SK-N-SH treated with all-trans-retinoic acid at 6 μM for 48 hours (cell line): ENCODE results near the gene IQSEC3.

Experiments
- ARNTL ChIP-seq: fragments of 450-650 bp; formaldehyde crosslinking; IDR thresholded peaks from 2 replicates; pipeline ENCODE4 v1.5.0; 2020; ENCODE audit warnings: low read depth, mild to moderate bottlenecking, moderate library complexity, borderline replicate concordance
- BACH2 ChIP-seq: fragments of 250-450 bp; sonication (Bioruptor Pico); IDR thresholded peaks from 2 replicates; pipeline ENCODE4 v1.9.0; 2021; ENCODE audit warnings: mild to moderate bottlenecking, borderline replicate concordance
- CSDC2 ChIP-seq: fragments of 250-450 bp; sonication (Bioruptor Pico); IDR thresholded peaks from 2 replicates; pipeline ENCODE4 v1.5.0; 2020; ENCODE audit warnings: mild to moderate bottlenecking, moderate library complexity
- ISL1 ChIP-seq: fragments of 250-450 bp; sonication (Bioruptor Pico); IDR thresholded peaks from 2 replicates; pipeline ENCODE4 v2.1.2; 2022; ENCODE audit warnings: mild to moderate bottlenecking, moderate library complexity
- OSR1 ChIP-seq: fragments of 250-450 bp; sonication (Bioruptor Pico); IDR thresholded peaks from 2 replicates; pipeline ENCODE4 v1.8.0; 2022; ENCODE audit warnings: moderate library complexity, mild to moderate bottlenecking, inconsistent platforms
- PPARA ChIP-seq: fragments of 250-450 bp; sonication (Bioruptor Pico); IDR thresholded peaks from 2 replicates; pipeline ENCODE4 v1.5.0; 2020; ENCODE audit warnings: mild to moderate bottlenecking, borderline replicate concordance
- RARB ChIP-seq: fragments of 250-450 bp; sonication (Bioruptor Pico); IDR thresholded peaks from 2 replicates; pipeline ENCODE4 v1.8.0; 2021; ENCODE audit warnings: mild to moderate bottlenecking, moderate library complexity
- TCF4 ChIP-seq: fragments of 250-450 bp; sonication (Bioruptor Pico); IDR thresholded peaks from 2 replicates; pipeline ENCODE4 v1.8.0; 2021; ENCODE audit warnings: mild to moderate bottlenecking, moderate library complexity, borderline replicate concordance
- ZFP30 ChIP-seq: fragments of 450-650 bp; formaldehyde crosslinking; IDR thresholded peaks from 2 replicates; pipeline ENCODE4 v1.5.0; 2022; ENCODE audit warnings: mild to moderate bottlenecking, moderate library complexity
- ZNF8 ChIP-seq: fragments of 450-650 bp; formaldehyde crosslinking; IDR thresholded peaks from 2 replicates; pipeline ENCODE4 v1.5.0; 2020; ENCODE audit warnings: mild to moderate bottlenecking, moderate library complexity
- TF ChIP-seq, protein P1 (sequence below): fragments of 250-450 bp; sonication (Bioruptor Pico); IDR thresholded peaks from 2 replicates; pipeline ENCODE4 v1.8.0; 2020; ENCODE audit warnings: mild to moderate bottlenecking, moderate library complexity, borderline replicate concordance
- TF ChIP-seq, protein P2 (sequence below): fragments of 250-450 bp; sonication (Bioruptor Pico); IDR thresholded peaks from 2 replicates; pipeline ENCODE4 v1.5.0; 2020; ENCODE audit warnings: mild to moderate bottlenecking, moderate library complexity
- TF ChIP-seq, protein P3 (sequence below): fragments of 250-450 bp; sonication (Bioruptor Pico); IDR thresholded peaks from 2 replicates; pipeline ENCODE4 v1.5.1; 2021; ENCODE audit warnings: mild to moderate bottlenecking, moderate library complexity

DNA sequence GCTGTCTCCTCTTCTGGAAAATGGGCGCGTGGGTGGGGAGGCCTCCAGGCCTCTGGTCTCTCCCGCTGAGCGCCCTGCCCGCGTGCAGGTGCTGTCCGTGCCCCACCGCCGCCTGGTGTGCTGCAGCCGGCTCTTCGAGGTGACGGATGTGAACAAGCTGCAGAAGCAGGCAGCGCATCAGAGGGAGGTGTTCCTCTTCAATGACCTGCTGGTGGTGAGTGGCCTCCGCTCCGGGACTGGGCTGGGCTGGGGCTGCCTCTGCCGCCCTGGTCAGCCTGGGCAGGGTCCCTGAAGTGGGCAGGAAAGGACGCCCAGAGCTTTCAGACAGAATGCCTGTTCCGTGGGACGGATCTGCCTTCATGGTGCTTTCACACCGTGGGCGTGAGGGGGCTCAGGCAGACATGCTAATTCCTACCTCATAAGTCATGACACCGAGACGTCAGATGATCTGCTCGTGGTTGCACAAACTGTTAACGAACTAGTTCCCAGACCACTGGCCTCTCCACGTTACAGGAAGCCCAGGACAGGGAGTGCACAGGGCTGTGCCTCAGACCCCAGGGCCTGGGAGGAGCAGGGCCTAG is 96.9 kb downstream of the IQSEC3 start:
- TF ChIP-seq, protein P1, sequence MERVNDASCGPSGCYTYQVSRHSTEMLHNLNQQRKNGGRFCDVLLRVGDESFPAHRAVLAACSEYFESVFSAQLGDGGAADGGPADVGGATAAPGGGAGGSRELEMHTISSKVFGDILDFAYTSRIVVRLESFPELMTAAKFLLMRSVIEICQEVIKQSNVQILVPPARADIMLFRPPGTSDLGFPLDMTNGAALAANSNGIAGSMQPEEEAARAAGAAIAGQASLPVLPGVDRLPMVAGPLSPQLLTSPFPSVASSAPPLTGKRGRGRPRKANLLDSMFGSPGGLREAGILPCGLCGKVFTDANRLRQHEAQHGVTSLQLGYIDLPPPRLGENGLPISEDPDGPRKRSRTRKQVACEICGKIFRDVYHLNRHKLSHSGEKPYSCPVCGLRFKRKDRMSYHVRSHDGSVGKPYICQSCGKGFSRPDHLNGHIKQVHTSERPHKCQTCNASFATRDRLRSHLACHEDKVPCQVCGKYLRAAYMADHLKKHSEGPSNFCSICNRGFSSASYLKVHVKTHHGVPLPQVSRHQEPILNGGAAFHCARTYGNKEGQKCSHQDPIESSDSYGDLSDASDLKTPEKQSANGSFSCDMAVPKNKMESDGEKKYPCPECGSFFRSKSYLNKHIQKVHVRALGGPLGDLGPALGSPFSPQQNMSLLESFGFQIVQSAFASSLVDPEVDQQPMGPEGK (CRISPR knock-in tag): no peak
- TF ChIP-seq ZNF8 (CRISPR knock-in tag) (no peak), ZFP30 (CRISPR knock-in tag) (no peak), TCF4 (CRISPR knock-in tag) (no peak), RARB (no peak), ARNTL (CRISPR knock-in tag) (no peak), ISL1 (no peak), OSR1 (CRISPR knock-in tag) (no peak), BACH2 (CRISPR knock-in tag) (no peak), CSDC2 (CRISPR knock-in tag) (no peak), PPARA (CRISPR knock-in tag) (no peak)
- TF ChIP-seq, protein P2, sequence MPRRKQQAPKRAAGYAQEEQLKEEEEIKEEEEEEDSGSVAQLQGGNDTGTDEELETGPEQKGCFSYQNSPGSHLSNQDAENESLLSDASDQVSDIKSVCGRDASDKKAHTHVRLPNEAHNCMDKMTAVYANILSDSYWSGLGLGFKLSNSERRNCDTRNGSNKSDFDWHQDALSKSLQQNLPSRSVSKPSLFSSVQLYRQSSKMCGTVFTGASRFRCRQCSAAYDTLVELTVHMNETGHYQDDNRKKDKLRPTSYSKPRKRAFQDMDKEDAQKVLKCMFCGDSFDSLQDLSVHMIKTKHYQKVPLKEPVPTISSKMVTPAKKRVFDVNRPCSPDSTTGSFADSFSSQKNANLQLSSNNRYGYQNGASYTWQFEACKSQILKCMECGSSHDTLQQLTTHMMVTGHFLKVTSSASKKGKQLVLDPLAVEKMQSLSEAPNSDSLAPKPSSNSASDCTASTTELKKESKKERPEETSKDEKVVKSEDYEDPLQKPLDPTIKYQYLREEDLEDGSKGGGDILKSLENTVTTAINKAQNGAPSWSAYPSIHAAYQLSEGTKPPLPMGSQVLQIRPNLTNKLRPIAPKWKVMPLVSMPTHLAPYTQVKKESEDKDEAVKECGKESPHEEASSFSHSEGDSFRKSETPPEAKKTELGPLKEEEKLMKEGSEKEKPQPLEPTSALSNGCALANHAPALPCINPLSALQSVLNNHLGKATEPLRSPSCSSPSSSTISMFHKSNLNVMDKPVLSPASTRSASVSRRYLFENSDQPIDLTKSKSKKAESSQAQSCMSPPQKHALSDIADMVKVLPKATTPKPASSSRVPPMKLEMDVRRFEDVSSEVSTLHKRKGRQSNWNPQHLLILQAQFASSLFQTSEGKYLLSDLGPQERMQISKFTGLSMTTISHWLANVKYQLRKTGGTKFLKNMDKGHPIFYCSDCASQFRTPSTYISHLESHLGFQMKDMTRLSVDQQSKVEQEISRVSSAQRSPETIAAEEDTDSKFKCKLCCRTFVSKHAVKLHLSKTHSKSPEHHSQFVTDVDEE (CRISPR knock-in tag): no peak
- TF ChIP-seq, protein P3, sequence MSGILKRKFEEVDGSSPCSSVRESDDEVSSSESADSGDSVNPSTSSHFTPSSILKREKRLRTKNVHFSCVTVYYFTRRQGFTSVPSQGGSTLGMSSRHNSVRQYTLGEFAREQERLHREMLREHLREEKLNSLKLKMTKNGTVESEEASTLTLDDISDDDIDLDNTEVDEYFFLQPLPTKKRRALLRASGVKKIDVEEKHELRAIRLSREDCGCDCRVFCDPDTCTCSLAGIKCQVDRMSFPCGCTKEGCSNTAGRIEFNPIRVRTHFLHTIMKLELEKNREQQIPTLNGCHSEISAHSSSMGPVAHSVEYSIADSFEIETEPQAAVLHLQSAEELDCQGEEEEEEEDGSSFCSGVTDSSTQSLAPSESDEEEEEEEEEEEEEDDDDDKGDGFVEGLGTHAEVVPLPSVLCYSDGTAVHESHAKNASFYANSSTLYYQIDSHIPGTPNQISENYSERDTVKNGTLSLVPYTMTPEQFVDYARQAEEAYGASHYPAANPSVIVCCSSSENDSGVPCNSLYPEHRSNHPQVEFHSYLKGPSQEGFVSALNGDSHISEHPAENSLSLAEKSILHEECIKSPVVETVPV (CRISPR knock-in tag): no peak
